ENCODE results near the gene ALPG.
"Not testable (repeated sequence)": the region's sequence is repeated elsewhere in the genome, so short reads cannot be mapped to it uniquely, and the experiment has no call there.

The ALPG gene

GRCh38 chr2:232419245-232420072 lies 12.8 kb downstream of the ALPG start:
- DNase-seq (ENCODE audit: low read depth in 3 of 3, low spot score in 1 of 3) = no peak

GRCh38 chr2:232420073-232420454 lies 13.4 kb downstream of the ALPG start:
- DNase-seq (ENCODE audit: low read depth in 3 of 3, low spot score in 1 of 3) = no peak

- no peak for DNase-seq (ENCODE audit: low read depth in 3 of 3, low spot score in 1 of 3)
Observed at GRCh38 chr2:232420463-232421188, 14.0 kb downstream of the ALPG start.

- DNase-seq (ENCODE audit: low read depth in 3 of 3, low spot score in 1 of 3) = no peak
Observed at GRCh38 chr2:232421189-232421785, 14.6 kb downstream of the ALPG start.

- DNase-seq (ENCODE audit: low read depth in 3 of 3, low spot score in 1 of 3) = no peak
Observed at GRCh38 chr2:232422051-232422450, 15.4 kb downstream of the ALPG start.

GRCh38 chr2:232422996-232423395 lies 16.4 kb downstream of the ALPG start:
- not testable (repeated sequence) for DNase-seq (ENCODE audit: low read depth in 3 of 3, low spot score in 1 of 3)

- not testable (repeated sequence) for DNase-seq (ENCODE audit: low read depth in 3 of 3, low spot score in 1 of 3)
Observed at GRCh38 chr2:232423407-232423806, 16.8 kb downstream of the ALPG start.

- no peak for DNase-seq (ENCODE audit: low read depth in 3 of 3, low spot score in 1 of 3)
Observed at GRCh38 chr2:232431705-232432590, 25.3 kb downstream of the ALPG start.

- no peak for DNase-seq (ENCODE audit: low read depth in 3 of 3, low spot score in 1 of 3)
Observed at GRCh38 chr2:232432598-232433184, 26.0 kb downstream of the ALPG start.

GRCh38 chr2:232433622-232434021 lies 27.0 kb downstream of the ALPG start:
- not testable (repeated sequence) for DNase-seq (ENCODE audit: low read depth in 3 of 3, low spot score in 1 of 3)

- DNase-seq (ENCODE audit: low read depth in 3 of 3, low spot score in 1 of 3) = no peak
Observed at GRCh38 chr2:232434091-232434490, 27.4 kb downstream of the ALPG start.

GRCh38 chr2:232434563-232435374 lies 28.1 kb downstream of the ALPG start:
- no peak for DNase-seq (ENCODE audit: low read depth in 3 of 3, low spot score in 1 of 3)

- no peak for DNase-seq (ENCODE audit: low read depth in 3 of 3, low spot score in 1 of 3)
Observed at GRCh38 chr2:232435375-232435648, 28.7 kb downstream of the ALPG start.

- DNase-seq (ENCODE audit: low read depth in 3 of 3, low spot score in 1 of 3) = no peak
Observed at GRCh38 chr2:232435805-232436204, 29.2 kb downstream of the ALPG start.

- DNase-seq (ENCODE audit: low read depth in 3 of 3, low spot score in 1 of 3) = no peak
Observed at GRCh38 chr2:232436381-232437194, 29.9 kb downstream of the ALPG start.

- no peak for DNase-seq (ENCODE audit: low read depth in 3 of 3, low spot score in 1 of 3)
Observed at GRCh38 chr2:232437195-232437571, 30.5 kb downstream of the ALPG start.

- DNase-seq (ENCODE audit: low read depth in 3 of 3, low spot score in 1 of 3) = no peak
Observed at GRCh38 chr2:232438091-232438490, 31.4 kb downstream of the ALPG start.

- DNase-seq (ENCODE audit: low read depth in 3 of 3, low spot score in 1 of 3) = peak in 2 of 3 donors; percentile 10 to 29
Observed at GRCh38 chr2:232438951-232439757, 32.5 kb downstream of the ALPG start.
